HepG2 (cell line): ENCODE data around the gene ENO3. TPM values are rescaled to one million over a fixed set of nuclear protein-coding genes. Genes with fewer than 3 reads are reported as not detected.

Experiments
- ATF7-NPFF ChIP-seq: sonication (generic); formaldehyde crosslinking; IDR thresholded peaks from 2 replicates; pipeline ENCODE4 v1.8.1; 2023; ENCODE audit warnings: mild to moderate bottlenecking, low read depth, missing genetic modification reagents, moderate library complexity
- CCDC6 ChIP-seq: sonication (generic); formaldehyde crosslinking; IDR thresholded peaks from 2 replicates; pipeline ENCODE4 v1.8.1; 2022; ENCODE audit warnings: mild to moderate bottlenecking, missing genetic modification reagents, moderate library complexity
- FOSL2 ChIP-seq: sonication (generic); formaldehyde crosslinking; IDR thresholded peaks from 2 replicates; pipeline ENCODE4 v1.4.0; 2020; ENCODE audit warnings: missing genetic modification reagents
- GATAD1 ChIP-seq: IDR thresholded peaks from 2 replicates; pipeline ENCODE4 v1.6.1; 2016; ENCODE audit warnings: missing genetic modification reagents, missing compliant biosample characterization
- GTF2F1 ChIP-seq: fragments of 150-350 bp; IDR thresholded peaks from 2 replicates; pipeline ENCODE4 v1.6.1; 2014; ENCODE audit warnings: low read length
- MXD4 ChIP-seq: IDR thresholded peaks from 2 replicates; pipeline ENCODE4 v1.6.1; 2016; ENCODE audit warnings: mild to moderate bottlenecking, missing biosample characterization, missing genetic modification reagents
- NFYC ChIP-seq: IDR thresholded peaks from 2 replicates; pipeline ENCODE4 v1.6.1; 2016; ENCODE audit warnings: missing genetic modification reagents, missing compliant biosample characterization
- POLR2A ChIP-seq, 2 experiments: IDR thresholded peaks; 2 replicates each; pipeline ENCODE4 v1.6.1; 2011; ENCODE audit warnings: low read depth in 2 of 2, low read length in 2 of 2, mild to moderate bottlenecking in 1 of 2, moderate library complexity in 1 of 2; ENCODE audit not compliant: insufficient read depth in 1 of 2
- U2AF2 ChIP-seq: fragments of 200-400 bp; formaldehyde crosslinking; IDR thresholded peaks from 2 replicates; pipeline ENCODE4 v1.6.1; 2017; ENCODE audit warnings: low read depth, mild to moderate bottlenecking, low read length
- ZBTB25 ChIP-seq: IDR thresholded peaks from 2 replicates; pipeline ENCODE4 v1.6.1; 2018; ENCODE audit warnings: missing genetic modification reagents
- ZFP90 ChIP-seq: sonication (generic); formaldehyde crosslinking; IDR thresholded peaks from 2 replicates; pipeline ENCODE4 v1.8.0; 2022; ENCODE audit warnings: missing genetic modification reagents, mild to moderate bottlenecking, inconsistent platforms, borderline replicate concordance
- ZNF543 ChIP-seq: sonication (generic); formaldehyde crosslinking; IDR thresholded peaks from 2 replicates; pipeline ENCODE4 v1.4.0; 2020; ENCODE audit warnings: mild to moderate bottlenecking, missing genetic modification reagents
- ZNF619 ChIP-seq: sonication (generic); formaldehyde crosslinking; IDR thresholded peaks from 2 replicates; pipeline ENCODE4 v1.4.0; 2020; ENCODE audit warnings: mild to moderate bottlenecking, missing genetic modification reagents
- ZNF747 ChIP-seq: sonication (generic); formaldehyde crosslinking; IDR thresholded peaks from 2 replicates; pipeline ENCODE4 v1.8.1; 2023; ENCODE audit warnings: missing genetic modification reagents, mild to moderate bottlenecking, borderline replicate concordance
- polyA plus RNA-seq, 8 experiments: library from polyadenylated mRNA; depleted of rRNA in 3 of 8; stranded (reverse) in 7 of 8; unstranded in 1 of 8; fragments of >200 nt; fragmentation: Illumina TruSeq in 4 of 8; extraction: Trizol in 4 of 8; gene quantifications; 2 replicates each; pipeline versions ENCODE4 v1.2.1 to v1.2.3, GENCODE V29; 2011 to 2016; ENCODE audit warnings: low read depth in 4 of 8, missing spikeins in 1 of 8, mixed read lengths in 1 of 8; ENCODE audit not compliant: insufficient read depth in 1 of 8
- total RNA-seq, 5 experiments: library from RNA; depleted of rRNA; stranded (reverse); fragments of >200 nt; fragmentation: Illumina TruSeq; extraction: Trizol; gene quantifications; 2 replicates each; pipeline ENCODE4 v1.2.3, GENCODE V29; 2016; ENCODE audit warnings: low read depth in 1 of 5
- TF ChIP-seq, protein P1 (sequence below): sonication (generic); formaldehyde crosslinking; IDR thresholded peaks from 2 replicates; pipeline ENCODE4 v1.4.0; 2020; ENCODE audit warnings: missing genetic modification reagents, borderline replicate concordance
- TF ChIP-seq, protein P2 (sequence below): sonication (generic); formaldehyde crosslinking; IDR thresholded peaks from 2 replicates; pipeline ENCODE4 v1.5.1; 2020; ENCODE audit warnings: mild to moderate bottlenecking, missing genetic modification reagents, borderline replicate concordance
- TF ChIP-seq, protein P3 (sequence below): sonication (generic); formaldehyde crosslinking; conservative IDR thresholded peaks from 2 replicates; pipeline ENCODE4 v1.8.0; 2022; ENCODE audit warnings: low read depth, missing genetic modification reagents
- TF ChIP-seq, protein P4 (sequence below): IDR thresholded peaks from 2 replicates; pipeline ENCODE4 v1.6.1; 2012; ENCODE audit warnings: low read length, improper control_type of control experiment

Gene ENO3
- total and polyA plus RNA-seq, 2 of the 13 experiments (the other 11 are each of a cell fraction or from before 2014, with no cell fraction given): 59.8 to 69.8 TPM

DNA sequence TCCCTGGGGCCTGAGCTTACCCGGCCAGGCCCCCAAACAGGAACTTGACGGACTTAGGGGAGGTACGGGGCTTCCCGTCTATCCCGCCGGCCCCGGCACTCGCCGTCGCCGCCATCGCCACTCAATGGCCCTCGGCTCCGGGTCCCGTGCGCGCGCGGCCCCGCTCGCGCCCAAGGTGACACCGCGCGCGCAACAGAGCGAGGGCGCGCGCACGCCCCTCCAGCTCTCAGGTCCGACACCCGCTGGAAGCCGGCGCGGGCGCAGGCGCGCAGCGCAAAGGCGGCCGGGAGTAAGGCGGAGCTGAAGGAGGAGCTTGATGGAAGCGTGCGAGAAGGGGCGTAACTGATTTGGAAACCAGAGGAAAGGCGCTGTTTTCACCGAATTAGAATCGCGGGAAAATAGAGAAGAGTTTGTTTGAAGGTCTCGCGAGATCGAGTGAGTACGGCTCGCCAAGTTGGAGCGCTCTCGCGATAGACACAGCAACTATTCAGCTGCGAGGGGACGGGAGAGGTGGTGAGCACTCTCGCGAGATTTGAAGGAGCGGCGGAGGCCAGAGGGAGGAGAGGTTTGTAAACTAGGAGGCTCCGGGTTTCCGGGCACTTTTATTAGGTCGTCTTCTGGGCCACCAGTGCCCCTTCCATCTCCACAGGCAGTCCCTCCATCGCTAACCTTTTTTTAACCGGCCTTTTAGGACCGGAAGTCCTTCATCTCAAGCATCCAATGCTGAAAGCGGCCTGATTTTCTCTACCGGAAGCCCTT is 10.9 kb upstream of the ENO3 start, which contains the start of the genes RNF167 and SLC25A11 (continued):
- TF ChIP-seq, protein P1, sequence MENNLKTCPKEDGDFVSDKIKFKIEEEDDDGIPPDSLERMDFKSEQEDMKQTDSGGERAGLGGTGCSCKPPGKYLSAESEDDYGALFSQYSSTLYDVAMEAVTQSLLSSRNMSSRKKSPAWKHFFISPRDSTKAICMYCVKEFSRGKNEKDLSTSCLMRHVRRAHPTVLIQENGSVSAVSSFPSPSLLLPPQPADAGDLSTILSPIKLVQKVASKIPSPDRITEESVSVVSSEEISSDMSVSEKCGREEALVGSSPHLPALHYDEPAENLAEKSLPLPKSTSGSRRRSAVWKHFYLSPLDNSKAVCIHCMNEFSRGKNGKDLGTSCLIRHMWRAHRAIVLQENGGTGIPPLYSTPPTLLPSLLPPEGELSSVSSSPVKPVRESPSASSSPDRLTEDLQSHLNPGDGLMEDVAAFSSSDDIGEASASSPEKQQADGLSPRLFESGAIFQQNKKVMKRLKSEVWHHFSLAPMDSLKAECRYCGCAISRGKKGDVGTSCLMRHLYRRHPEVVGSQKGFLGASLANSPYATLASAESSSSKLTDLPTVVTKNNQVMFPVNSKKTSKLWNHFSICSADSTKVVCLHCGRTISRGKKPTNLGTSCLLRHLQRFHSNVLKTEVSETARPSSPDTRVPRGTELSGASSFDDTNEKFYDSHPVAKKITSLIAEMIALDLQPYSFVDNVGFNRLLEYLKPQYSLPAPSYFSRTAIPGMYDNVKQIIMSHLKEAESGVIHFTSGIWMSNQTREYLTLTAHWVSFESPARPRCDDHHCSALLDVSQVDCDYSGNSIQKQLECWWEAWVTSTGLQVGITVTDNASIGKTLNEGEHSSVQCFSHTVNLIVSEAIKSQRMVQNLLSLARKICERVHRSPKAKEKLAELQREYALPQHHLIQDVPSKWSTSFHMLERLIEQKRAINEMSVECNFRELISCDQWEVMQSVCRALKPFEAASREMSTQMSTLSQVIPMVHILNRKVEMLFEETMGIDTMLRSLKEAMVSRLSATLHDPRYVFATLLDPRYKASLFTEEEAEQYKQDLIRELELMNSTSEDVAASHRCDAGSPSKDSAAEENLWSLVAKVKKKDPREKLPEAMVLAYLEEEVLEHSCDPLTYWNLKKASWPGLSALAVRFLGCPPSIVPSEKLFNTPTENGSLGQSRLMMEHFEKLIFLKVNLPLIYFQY: peak; percentile 69
- TF ChIP-seq MXD4 (CRISPR knock-in tag) (peak; percentile 40), ZNF747 (CRISPR knock-in tag) (no peak), ZNF543 (CRISPR knock-in tag) (0 out of 2 replicates have a peak, but pooled peaks have one; percentile 34), NFYC (CRISPR knock-in tag) (peak; percentile 59), ZFP90 (CRISPR knock-in tag) (peak; percentile 61; the same call in 1 of the 2 replicates), U2AF2 (no peak), ZNF619 (0 out of 2 replicates have a peak, but pooled peaks have one; percentile 56), ATF7-NPFF (CRISPR knock-in tag) (no peak), GTF2F1 (no peak), FOSL2 (CRISPR knock-in tag) (no peak), POLR2A (IDR thresholded peaks at IDR 0.05; ENCODE audit: insufficient read depth in 1 of 2, low read depth in 2 of 2, low read length in 2 of 2) (peak; percentile 67 to 90), CCDC6 (CRISPR knock-in tag) (0 out of 2 replicates have a peak, but pooled peaks have one; percentile 27), GATAD1 (CRISPR knock-in tag) (peak; percentile 85), ZBTB25 (CRISPR knock-in tag) (0 out of 2 replicates have a peak, but pooled peaks have one; percentile 21)
- TF ChIP-seq, protein P2, sequence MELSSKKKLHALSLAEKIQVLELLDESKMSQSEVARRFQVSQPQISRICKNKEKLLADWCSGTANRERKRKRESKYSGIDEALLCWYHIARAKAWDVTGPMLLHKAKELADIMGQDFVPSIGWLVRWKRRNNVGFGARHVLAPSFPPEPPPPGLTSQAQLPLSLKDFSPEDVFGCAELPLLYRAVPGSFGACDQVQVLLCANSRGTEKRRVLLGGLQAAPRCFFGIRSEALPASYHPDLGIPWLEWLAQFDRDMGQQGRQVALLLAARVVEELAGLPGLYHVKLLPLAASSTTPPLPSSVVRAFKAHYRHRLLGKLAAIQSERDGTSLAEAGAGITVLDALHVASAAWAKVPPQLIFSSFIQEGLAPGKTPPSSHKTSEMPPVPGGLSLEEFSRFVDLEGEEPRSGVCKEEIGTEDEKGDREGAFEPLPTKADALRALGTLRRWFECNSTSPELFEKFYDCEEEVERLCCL (CRISPR knock-in tag): no peak
- TF ChIP-seq, protein P3, sequence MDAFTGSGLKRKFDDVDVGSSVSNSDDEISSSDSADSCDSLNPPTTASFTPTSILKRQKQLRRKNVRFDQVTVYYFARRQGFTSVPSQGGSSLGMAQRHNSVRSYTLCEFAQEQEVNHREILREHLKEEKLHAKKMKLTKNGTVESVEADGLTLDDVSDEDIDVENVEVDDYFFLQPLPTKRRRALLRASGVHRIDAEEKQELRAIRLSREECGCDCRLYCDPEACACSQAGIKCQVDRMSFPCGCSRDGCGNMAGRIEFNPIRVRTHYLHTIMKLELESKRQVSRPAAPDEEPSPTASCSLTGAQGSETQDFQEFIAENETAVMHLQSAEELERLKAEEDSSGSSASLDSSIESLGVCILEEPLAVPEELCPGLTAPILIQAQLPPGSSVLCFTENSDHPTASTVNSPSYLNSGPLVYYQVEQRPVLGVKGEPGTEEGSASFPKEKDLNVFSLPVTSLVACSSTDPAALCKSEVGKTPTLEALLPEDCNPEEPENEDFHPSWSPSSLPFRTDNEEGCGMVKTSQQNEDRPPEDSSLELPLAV (CRISPR knock-in tag): no peak
- TF ChIP-seq, protein P4, sequence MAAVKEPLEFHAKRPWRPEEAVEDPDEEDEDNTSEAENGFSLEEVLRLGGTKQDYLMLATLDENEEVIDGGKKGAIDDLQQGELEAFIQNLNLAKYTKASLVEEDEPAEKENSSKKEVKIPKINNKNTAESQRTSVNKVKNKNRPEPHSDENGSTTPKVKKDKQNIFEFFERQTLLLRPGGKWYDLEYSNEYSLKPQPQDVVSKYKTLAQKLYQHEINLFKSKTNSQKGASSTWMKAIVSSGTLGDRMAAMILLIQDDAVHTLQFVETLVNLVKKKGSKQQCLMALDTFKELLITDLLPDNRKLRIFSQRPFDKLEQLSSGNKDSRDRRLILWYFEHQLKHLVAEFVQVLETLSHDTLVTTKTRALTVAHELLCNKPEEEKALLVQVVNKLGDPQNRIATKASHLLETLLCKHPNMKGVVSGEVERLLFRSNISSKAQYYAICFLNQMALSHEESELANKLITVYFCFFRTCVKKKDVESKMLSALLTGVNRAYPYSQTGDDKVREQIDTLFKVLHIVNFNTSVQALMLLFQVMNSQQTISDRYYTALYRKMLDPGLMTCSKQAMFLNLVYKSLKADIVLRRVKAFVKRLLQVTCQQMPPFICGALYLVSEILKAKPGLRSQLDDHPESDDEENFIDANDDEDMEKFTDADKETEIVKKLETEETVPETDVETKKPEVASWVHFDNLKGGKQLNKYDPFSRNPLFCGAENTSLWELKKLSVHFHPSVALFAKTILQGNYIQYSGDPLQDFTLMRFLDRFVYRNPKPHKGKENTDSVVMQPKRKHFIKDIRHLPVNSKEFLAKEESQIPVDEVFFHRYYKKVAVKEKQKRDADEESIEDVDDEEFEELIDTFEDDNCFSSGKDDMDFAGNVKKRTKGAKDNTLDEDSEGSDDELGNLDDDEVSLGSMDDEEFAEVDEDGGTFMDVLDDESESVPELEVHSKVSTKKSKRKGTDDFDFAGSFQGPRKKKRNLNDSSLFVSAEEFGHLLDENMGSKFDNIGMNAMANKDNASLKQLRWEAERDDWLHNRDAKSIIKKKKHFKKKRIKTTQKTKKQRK: no peak
